Right lobe of liver (tissue), 6 donors: ENCODE measurements around the gene ZIC2. TPM values are rescaled to one million over a fixed set of nuclear protein-coding genes. Genes with fewer than 3 reads are reported as not detected.

ENCODE experiments used
- ATAC-seq, 4 donors: fragments of 200-7000 bp; cut with Tn5 transposase; one replicate each; pipeline ENCODE4 v1.9.1; 2020; ENCODE audit warnings: mild to moderate bottlenecking in 4 of 4, moderate library complexity in 4 of 4
- DNase-seq, 3 donors: peaks; one replicate each; pipeline ENCODE4 v3.0.0-alpha.2; 2020
- H3K27ac ChIP-seq, 3 donors: fragments of 200-600 bp; one replicate each; pipeline ENCODE4 v1.8.0; 2022
- H3K27me3 ChIP-seq, 2 donors: fragments of 200-600 bp; one replicate each; pipeline ENCODE4 v1.8.0; 2022
- H3K36me3 ChIP-seq, 4 donors: fragments of 200-600 bp; sonication (generic) in 1 of 4; one replicate each; pipeline versions ENCODE4 v1.5.1 to v1.8.0; 2017 to 2022; ENCODE audit warnings: control low read depth in 1 of 4
- H3K4me1 ChIP-seq, 4 donors: fragments of 200-600 bp; sonication (generic) in 1 of 4; one replicate each; pipeline versions ENCODE4 v1.5.1 to v1.8.0; 2017 to 2022; ENCODE audit warnings: control low read depth in 1 of 4
- H3K4me3 ChIP-seq, 3 donors: fragments of 200-600 bp; one replicate each; pipeline ENCODE4 v1.8.0; 2022
- H3K9me3 ChIP-seq, 4 donors: fragments of 200-600 bp; sonication (generic) in 1 of 4; one replicate each; pipeline versions ENCODE4 v1.5.1 to v1.8.0; 2017 to 2022; ENCODE audit warnings: control low read depth in 1 of 4
- CTCF ChIP-seq, 4 donors: fragments of 200-600 bp in 3 of 4; fragments of 450-650 bp in 1 of 4; IDR thresholded peaks; one replicate each; pipeline versions ENCODE4 v1.5.1 to v1.8.0; 2016 to 2022; ENCODE audit warnings: antibody characterized with exemption in 4 of 4, mild to moderate bottlenecking in 2 of 4
- POLR2A ChIP-seq: fragments of 450-650 bp; IDR thresholded peaks from one replicate; pipeline ENCODE4 v1.6.1; 2017; ENCODE audit warnings: antibody characterized with exemption, mild to moderate bottlenecking
- WGBS: methylation state at CpG from one replicate; pipeline ENCODE4 v1.1.6; 2018; ENCODE audit warnings: low coverage, low lambda C conversion rate; ENCODE audit not compliant: insufficient coverage; ENCODE audit errors: missing lambda C conversion rate; 5-methylcytosine and 5-hydroxymethylcytosine counted together
- intact Hi-C, 2 donors: fragments of 100-400 bp; cut with DNase I; formaldehyde crosslinking; loops; one replicate each; pipeline versions ENCODE4 v1.11.2 to v1.14.1; 2022
- total RNA-seq, 6 experiments: library from RNA; depleted of rRNA in 2 of 6; stranded (reverse); fragments of >200 nt in 2 of 6; fragmentation: NEBNext Ultra II Directional in 3 of 6; extraction: Animal tissue kit (Norgen Biotek cat#: 25700) in 3 of 6; gene quantifications; one replicate each; pipeline versions ENCODE4 v1.1.0 to v1.2.4, GENCODE V29; 2016 to 2023
- donor health status: DM: no; HTN: yes; CAD: no.
- donor health status: DM: no; HTN: no; CAD: no.
- donor health status: DM: no; HTN: no; CAD: no.
- donor health status: DM: no; HTN: yes; CAD: no.
- donor health status: DM: no; HTN: yes; CAD: no.

Gene ZIC2
- total RNA-seq, 6 experiments from 2014 or later, result 0.24 TPM; not detected in 5

GRCh38 chr13:99982036-99982730 is 599 bp downstream of the ZIC2 start:
- H3K27ac ChIP-seq, result no peak overlapping the region
- peaks cover 0 to 19% (median 3%) of the 10 kb centered on the region in 4 donors for H3K4me1 ChIP-seq
- ATAC-seq, result peak; percentile 6 to 14 (median 10)

GRCh38 chr13:99982731-99983498 is 1.3 kb downstream of the ZIC2 start:
- peaks cover 37 to 72% of the 10 kb centered on the region in 2 donors for H3K27me3 ChIP-seq
- WGBS, result 4% methylated on average over 20 of the region's 48 CpGs
- H3K4me3 ChIP-seq, result no peak overlapping the region
- intact Hi-C loops, result no loop called here
- no peak overlapping the region for H3K27ac ChIP-seq
- H3K9me3 ChIP-seq, result no peaks in the 10 kb centered on the region
- no peaks in the 10 kb centered on the region for H3K36me3 ChIP-seq
- peaks cover 0 to 19% (median 3%) of the 10 kb centered on the region in 4 donors for H3K4me1 ChIP-seq
- no peak for ATAC-seq
- TF ChIP-seq POLR2A (no peak), CTCF (IDR thresholded peaks at IDR 0.05) (no peak)
- no peak for DNase-seq

More at GRCh38 chr13:99982036-99982730, 599 bp downstream of the ZIC2 start:
- WGBS, result 0% methylated on average over 4 of the region's 98 CpGs
- Histone ChIP-seq H3K4me3 (peak overlapping the region in 1 of 3 donors; percentile 57), H3K36me3 (no peaks in the 10 kb centered on the region), H3K9me3 (no peaks in the 10 kb centered on the region), H3K27me3 (peaks cover 30 to 72% of the 10 kb centered on the region in 2 donors)
- peak in 1 of 3 donors; percentile 52 for DNase-seq
- TF ChIP-seq CTCF (IDR thresholded peaks at IDR 0.05) (no peak), POLR2A (no peak)
- intact Hi-C loops, result no loop called here

- no peak overlapping the region for H3K27ac ChIP-seq
- H3K36me3 ChIP-seq, result no peaks in the 10 kb centered on the region
- ATAC-seq, result no peak
- no peak for TF ChIP-seq CTCF (IDR thresholded peaks at IDR 0.05)
- TF ChIP-seq POLR2A, result no peak
- intact Hi-C loops, result no loop called here
- no peaks in the 10 kb centered on the region for H3K9me3 ChIP-seq
- no peak overlapping the region for H3K4me3 ChIP-seq
- H3K4me1 ChIP-seq, result peaks cover 0 to 19% (median 3%) of the 10 kb centered on the region in 4 donors
- H3K27me3 ChIP-seq, result peaks cover 43 to 72% of the 10 kb centered on the region in 2 donors
- 6% methylated on average over 33 of the region's 42 CpGs for WGBS
- no peak for DNase-seq
Measured at GRCh38 chr13:99983499-99984401, 2.2 kb downstream of the ZIC2 start.

- no peak overlapping the region for H3K27ac ChIP-seq
- peaks cover 49 to 72% of the 10 kb centered on the region in 2 donors for H3K27me3 ChIP-seq
- H3K36me3 ChIP-seq, result no peaks in the 10 kb centered on the region
- ATAC-seq, result no peak
- DNase-seq, result no peak
- no peaks in the 10 kb centered on the region for H3K9me3 ChIP-seq
- peaks cover 0 to 19% (median 3%) of the 10 kb centered on the region in 4 donors for H3K4me1 ChIP-seq
- TF ChIP-seq POLR2A (no peak), CTCF (IDR thresholded peaks at IDR 0.05) (no peak)
- WGBS, result 9% methylated on average over 16 of the region's 44 CpGs
- H3K4me3 ChIP-seq, result no peak overlapping the region
- intact Hi-C loops, result no loop called here
Measured at GRCh38 chr13:99984461-99985240, 3.1 kb downstream of the ZIC2 start.
